Measurements from ENCODE around the gene SYT6. TPM values are rescaled to one million over a fixed set of nuclear protein-coding genes. Genes with fewer than 3 reads are reported as not detected.

Gene SYT6
- total RNA-seq, 1 experiment from 2014 or later, result 66.0 TPM

GRCh38 chr1:114144016-114144415, 9.7 kb downstream of the SYT6 start:
- intact Hi-C loops (cut with micrococcal nuclease; ENCODE audit: unreplicated experiment), result loop anchor here (10.0 kb wide), 1 partner anchor 141 kb away; no protein-coding TSS in a partner anchor
- H3K9me3 ChIP-seq (ENCODE audit: low read depth, low read length, poor library complexity, severe bottlenecking), result no peaks in the 10 kb centered on the region
- no TSS peak for BruUV-seq (replicated peaks)
- ChIA-PET POLR2A (ENCODE audit: low non-redundant PET) (no interaction called here), CTCF (no interaction called here)
- H3K4me1 ChIP-seq (ENCODE audit: insufficient read depth, low read length, poor library complexity, severe bottlenecking), result peaks cover 17% of the 10 kb centered on the region
- peak overlapping the region; percentile 29 for H3K27ac ChIP-seq (ENCODE audit: low read depth, low read length, poor library complexity, severe bottlenecking)
- H3K27me3 ChIP-seq (replicated peaks; ENCODE audit: insufficient read depth, low read depth, low read length, poor library complexity), result no peaks in the 10 kb centered on the region
- H3K36me3 ChIP-seq (ENCODE audit: insufficient read depth, low read length, poor library complexity, severe bottlenecking), result peaks cover 54% of the 10 kb centered on the region
- no peak overlapping the region for H3K4me3 ChIP-seq (ENCODE audit: low read depth, low read length, poor library complexity, severe bottlenecking)
- no peak for TF ChIP-seq CTCF (conservative IDR thresholded peaks at IDR 0.05; ENCODE audit: low read depth, low read length)
- TF ChIP-seq EZH2 (IDR thresholded peaks at IDR 0.05; ENCODE audit: borderline replicate concordance, low read depth, low read length, poor library complexity, severe bottlenecking), result no peak
- no peak for DNase-seq (ENCODE audit: low spot score)

GRCh38 chr1:114139540-114139939, 14.1 kb downstream of the SYT6 start:
- intact Hi-C loops (cut with micrococcal nuclease; ENCODE audit: unreplicated experiment), result no loop called here
- ChIA-PET POLR2A (ENCODE audit: low non-redundant PET) (interaction anchor here (0.6 kb wide), 1 partner anchor 522 kb away, joined by 6 read pairs; no protein-coding TSS in a partner anchor), CTCF (no interaction called here)
- no TSS peak for BruUV-seq (replicated peaks)
- DNase-seq (ENCODE audit: low spot score), result no peak
- Histone ChIP-seq H3K4me3 (ENCODE audit: low read depth, low read length, poor library complexity, severe bottlenecking) (no peak overlapping the region), H3K27ac (ENCODE audit: low read depth, low read length, poor library complexity, severe bottlenecking) (no peak overlapping the region), H3K36me3 (ENCODE audit: insufficient read depth, low read length, poor library complexity, severe bottlenecking) (peaks cover 75% of the 10 kb centered on the region), H3K4me1 (ENCODE audit: insufficient read depth, low read length, poor library complexity, severe bottlenecking) (peaks cover 19% of the 10 kb centered on the region), H3K9me3 (ENCODE audit: low read depth, low read length, poor library complexity, severe bottlenecking) (no peaks in the 10 kb centered on the region), H3K27me3 (replicated peaks; ENCODE audit: insufficient read depth, low read depth, low read length, poor library complexity) (no peaks in the 10 kb centered on the region)
- TF ChIP-seq CTCF (conservative IDR thresholded peaks at IDR 0.05; ENCODE audit: low read depth, low read length) (no peak), EZH2 (IDR thresholded peaks at IDR 0.05; ENCODE audit: borderline replicate concordance, low read depth, low read length, poor library complexity, severe bottlenecking) (no peak)

GRCh38 chr1:114137497-114137896, 16.2 kb downstream of the SYT6 start:
- H3K4me1 ChIP-seq (ENCODE audit: insufficient read depth, low read length, poor library complexity, severe bottlenecking), result peaks cover 19% of the 10 kb centered on the region

More at GRCh38 chr1:114137497-114137896, 16.2 kb downstream of the SYT6 start:
- ChIA-PET CTCF (no interaction called here), POLR2A (ENCODE audit: low non-redundant PET) (no interaction called here)
- no peak overlapping the region for H3K27ac ChIP-seq (ENCODE audit: low read depth, low read length, poor library complexity, severe bottlenecking)
- H3K27me3 ChIP-seq (replicated peaks; ENCODE audit: insufficient read depth, low read depth, low read length, poor library complexity), result no peaks in the 10 kb centered on the region
- H3K36me3 ChIP-seq (ENCODE audit: insufficient read depth, low read length, poor library complexity, severe bottlenecking), result peaks cover 85% of the 10 kb centered on the region
- no peak overlapping the region for H3K4me3 ChIP-seq (ENCODE audit: low read depth, low read length, poor library complexity, severe bottlenecking)
- no peak for DNase-seq (ENCODE audit: low spot score)
- intact Hi-C loops (cut with micrococcal nuclease; ENCODE audit: unreplicated experiment), result no loop called here
- BruUV-seq (replicated peaks), result no TSS peak
- TF ChIP-seq CTCF (conservative IDR thresholded peaks at IDR 0.05; ENCODE audit: low read depth, low read length) (no peak), EZH2 (IDR thresholded peaks at IDR 0.05; ENCODE audit: borderline replicate concordance, low read depth, low read length, poor library complexity, severe bottlenecking) (no peak)
- no peaks in the 10 kb centered on the region for H3K9me3 ChIP-seq (ENCODE audit: low read depth, low read length, poor library complexity, severe bottlenecking)
